Heart left ventricle (tissue), 13 donors: ENCODE results near the gene AP3S2.

ENCODE experiments used
- POLR2A ChIP-seq, 2 donors: fragments of 450-650 bp; IDR thresholded peaks; one replicate each; pipeline ENCODE4 v1.6.1; 2017; ENCODE audit warnings: antibody characterized with exemption in 2 of 2, mild to moderate bottlenecking in 2 of 2, moderate library complexity in 2 of 2
- TF ChIP-seq, protein P1 (sequence below), 12 donors: fragments of 200-600 bp; sonication (generic) in 4 of 12; IDR thresholded peaks; one replicate each; pipeline versions ENCODE4 v1.5.0 to v1.8.0; 2018 to 2022; ENCODE audit warnings: antibody characterized with exemption in 12 of 12, mild to moderate bottlenecking in 5 of 12
- donor health status: ischemic (EF 13 %, LVEDD 7.1; RV severe dilation, severe dysfunction).
- donor health status: DM: no; HTN: yes; CAD: no.
- donor health status: DM: no; HTN: no; CAD: no.
- donor health status: ischemic (EF 25% LVEDD 6.9; RV normal size, moderate dysfunction).
- donor health status: ischemic (EF 25% LVEDD 5.7; RV mildly dilated, moderate dysfunction).
- donor health status: ischemic (EF 35%, LVEDD 5.7; RV mildly dilated, moderate dysfunction).
- donor health status: nonischemic (EF 11% LVEDD 7.7; RV severe dilation, severe dysfunction).
- donor health status: DM: yes; HTN: yes; CAD: no.
- donor health status: PGD.
- donor health status: ischemic (EF 29% LVEDD 5.4; RV normal size, mild dysfunction).
- donor health status: nonischemic (EF 23%, LVEDD 6.1; RV moderate dilation, normal function).

DNA sequence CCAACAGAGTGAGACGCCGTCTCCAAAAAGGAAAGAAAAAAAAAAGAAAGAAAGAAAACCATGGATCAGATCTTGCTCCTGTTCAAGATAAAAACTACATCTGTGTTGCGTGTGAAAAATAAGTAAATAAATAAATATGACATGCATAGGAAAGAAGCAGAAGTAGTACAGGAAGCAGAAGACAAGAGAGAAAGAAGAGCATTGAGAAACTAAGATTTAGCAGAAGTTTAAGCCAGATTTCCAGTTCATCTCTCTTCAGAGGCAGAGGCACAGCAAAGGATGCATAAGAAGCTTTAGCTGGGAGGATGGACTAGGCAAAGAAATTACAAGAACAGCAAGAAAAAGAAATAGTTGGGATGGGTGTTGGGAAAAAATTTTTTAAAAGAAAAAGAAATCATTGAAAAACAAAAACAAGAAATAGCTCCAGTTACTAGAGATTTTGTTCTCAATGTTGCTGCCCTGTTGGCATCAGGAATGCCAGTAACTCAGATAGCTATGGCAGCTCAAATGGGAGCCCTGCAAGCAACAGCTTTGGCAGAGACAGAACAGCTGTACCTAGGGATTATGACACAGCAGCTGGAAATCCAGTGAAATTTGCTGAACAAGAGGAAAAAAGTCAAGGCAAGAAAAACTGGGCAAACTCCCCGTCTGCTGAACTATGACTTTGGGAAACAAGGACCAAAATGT, 17.3 kb downstream of the AP3S2 start:
- TF ChIP-seq, protein P1, sequence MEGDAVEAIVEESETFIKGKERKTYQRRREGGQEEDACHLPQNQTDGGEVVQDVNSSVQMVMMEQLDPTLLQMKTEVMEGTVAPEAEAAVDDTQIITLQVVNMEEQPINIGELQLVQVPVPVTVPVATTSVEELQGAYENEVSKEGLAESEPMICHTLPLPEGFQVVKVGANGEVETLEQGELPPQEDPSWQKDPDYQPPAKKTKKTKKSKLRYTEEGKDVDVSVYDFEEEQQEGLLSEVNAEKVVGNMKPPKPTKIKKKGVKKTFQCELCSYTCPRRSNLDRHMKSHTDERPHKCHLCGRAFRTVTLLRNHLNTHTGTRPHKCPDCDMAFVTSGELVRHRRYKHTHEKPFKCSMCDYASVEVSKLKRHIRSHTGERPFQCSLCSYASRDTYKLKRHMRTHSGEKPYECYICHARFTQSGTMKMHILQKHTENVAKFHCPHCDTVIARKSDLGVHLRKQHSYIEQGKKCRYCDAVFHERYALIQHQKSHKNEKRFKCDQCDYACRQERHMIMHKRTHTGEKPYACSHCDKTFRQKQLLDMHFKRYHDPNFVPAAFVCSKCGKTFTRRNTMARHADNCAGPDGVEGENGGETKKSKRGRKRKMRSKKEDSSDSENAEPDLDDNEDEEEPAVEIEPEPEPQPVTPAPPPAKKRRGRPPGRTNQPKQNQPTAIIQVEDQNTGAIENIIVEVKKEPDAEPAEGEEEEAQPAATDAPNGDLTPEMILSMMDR (IDR thresholded peaks at IDR 0.05): no peak
- no peak for TF ChIP-seq POLR2A (IDR thresholded peaks at IDR 0.05)
